ENCODE results near the gene SIRT2.
"Not testable (repeated sequence)": the region's sequence is repeated elsewhere in the genome, so short reads cannot be mapped to it uniquely, and the experiment has no call there.

SIRT2 gene

DNA sequence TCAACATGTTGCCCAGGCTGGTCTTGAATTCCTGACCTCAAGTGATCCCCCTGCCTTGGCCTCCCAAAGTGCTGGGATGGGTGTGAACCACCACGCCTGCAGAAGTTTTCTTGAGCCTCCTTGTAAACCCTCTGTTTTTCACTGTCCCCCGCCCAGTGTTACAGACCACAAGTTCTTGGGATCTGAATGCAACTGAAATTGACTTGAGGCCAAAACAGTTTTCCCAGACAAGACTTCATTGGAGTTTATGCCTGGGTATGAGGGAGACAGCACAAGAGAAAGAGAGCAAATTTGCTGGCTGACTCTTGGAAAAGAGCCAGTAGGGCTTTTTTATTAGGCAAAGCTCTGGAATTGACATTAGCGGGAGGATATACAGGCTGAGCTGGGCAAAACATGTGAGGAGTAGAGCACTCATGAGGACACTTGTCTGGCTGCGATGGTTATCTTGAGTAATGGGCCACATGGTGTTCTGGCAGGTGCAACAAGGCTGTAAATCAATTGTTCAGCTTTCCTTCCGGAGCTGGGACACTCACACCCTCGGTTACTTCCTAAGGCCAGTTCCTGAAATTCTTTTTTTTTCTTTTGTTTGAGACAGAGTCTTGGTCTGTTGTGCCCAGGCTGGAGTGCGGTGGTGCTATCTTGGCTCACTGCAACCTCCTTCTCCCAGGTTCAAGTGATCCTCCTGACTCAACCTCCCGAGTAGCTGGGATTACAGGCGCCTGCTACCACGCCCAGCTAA, 36.9 kb downstream of the SIRT2 start:
- peak; percentile 94 for DNase-seq

DNA sequence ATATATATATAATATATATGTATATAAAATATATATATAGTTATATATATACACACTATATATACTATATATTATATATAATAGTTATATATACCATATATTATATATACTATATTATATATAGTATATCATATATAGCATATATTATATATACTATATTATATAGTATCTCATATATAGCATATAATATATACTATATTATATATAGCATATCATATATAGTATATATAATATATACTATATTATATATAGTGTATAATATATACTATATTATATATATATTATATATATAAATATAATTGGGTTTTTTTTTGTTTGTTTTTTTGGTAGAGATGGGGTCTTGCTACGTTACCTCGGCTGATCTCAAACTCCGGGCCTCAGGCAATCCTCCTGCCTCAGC, 38.0 kb downstream of the SIRT2 start:
- no peak for DNase-seq

DNA sequence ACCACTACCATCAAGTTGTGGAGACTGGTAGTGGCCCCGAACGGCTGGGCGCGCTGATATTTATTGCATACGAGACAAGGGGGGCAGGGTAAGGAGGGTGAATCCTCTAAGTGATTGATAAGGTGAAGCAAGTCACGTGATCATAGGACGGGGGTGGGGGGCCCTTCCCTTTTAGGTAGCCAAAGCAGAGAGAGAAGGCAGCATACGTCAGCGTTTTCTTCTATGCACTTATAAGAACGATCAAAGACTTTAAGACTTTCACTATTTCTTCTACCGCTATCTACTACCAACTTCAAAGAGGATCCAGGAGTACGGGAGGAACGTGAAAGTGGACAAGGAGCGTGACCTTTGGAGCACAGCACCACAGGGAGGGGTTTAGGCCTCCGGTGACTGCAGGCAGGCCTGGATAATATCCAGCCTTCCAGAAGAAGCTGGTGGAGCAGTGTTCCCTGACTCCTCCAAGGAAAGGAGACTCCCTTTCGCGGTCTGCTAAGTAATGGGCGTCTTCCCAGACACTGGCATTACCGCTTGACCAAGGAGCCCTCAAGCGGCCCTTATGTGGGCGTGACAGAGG, 39.7 kb downstream of the SIRT2 start:
- DNase-seq: not testable (repeated sequence)

DNA sequence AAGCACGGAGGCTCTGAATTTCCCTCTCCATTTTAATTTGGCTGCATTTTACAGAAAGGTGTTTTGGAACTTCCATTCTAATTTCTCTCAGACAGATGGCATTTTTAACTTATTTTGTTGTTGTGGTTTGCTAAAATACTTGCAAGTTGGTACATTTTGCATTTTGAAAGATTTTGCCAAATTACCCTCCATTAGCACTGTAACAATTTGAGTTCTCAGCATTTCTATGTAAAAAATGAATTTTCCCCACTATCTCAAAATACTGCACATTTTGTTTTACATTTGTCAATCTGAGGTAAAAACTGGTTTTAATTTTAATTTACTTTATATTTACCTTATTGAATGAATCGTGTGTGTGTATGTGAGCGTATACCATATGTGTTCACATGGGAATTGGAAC, 42.6 kb downstream of the SIRT2 start:
- DNase-seq: no peak

DNA sequence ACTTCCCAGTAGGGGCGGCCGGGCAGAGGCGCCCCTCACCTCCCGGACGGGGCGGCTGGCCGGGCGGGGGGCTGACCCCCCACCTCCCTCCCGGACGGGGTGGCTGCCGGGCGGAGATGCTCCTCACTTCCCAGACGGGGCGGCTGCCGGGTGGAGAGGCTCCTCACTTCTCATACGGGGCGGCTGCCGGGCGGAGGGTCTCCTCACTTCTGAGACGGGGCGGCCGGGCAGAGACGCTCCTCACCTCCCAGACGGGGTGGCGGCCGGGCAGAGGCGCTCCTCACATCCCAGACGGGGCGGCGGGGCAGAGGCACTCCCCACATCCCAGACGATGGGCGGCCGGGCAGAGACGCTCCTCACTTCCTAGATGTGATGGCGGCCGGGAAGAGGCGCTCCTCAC, 43.7 kb downstream of the SIRT2 start:
- DNase-seq: not testable (repeated sequence)

DNA sequence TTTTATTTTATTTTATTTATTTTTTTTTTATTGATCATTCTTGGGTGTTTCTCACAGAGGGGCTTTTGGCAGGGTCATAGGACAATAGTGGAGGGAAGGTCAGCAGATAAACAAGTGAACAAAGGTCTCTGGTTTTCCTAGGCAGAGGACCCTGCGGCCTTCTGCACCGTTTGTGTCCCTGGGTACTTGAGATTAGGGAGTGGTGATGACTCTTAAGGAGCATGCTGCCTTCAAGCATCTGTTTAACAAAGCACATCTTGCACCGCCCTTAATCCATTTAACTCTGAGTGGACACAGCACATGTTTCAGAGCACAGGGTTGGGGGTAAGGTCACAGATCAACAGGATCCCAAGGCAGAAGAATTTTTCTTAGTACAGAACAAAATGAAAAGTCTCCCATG, 44.5 kb downstream of the SIRT2 start:
- not testable (repeated sequence) for DNase-seq

DNA sequence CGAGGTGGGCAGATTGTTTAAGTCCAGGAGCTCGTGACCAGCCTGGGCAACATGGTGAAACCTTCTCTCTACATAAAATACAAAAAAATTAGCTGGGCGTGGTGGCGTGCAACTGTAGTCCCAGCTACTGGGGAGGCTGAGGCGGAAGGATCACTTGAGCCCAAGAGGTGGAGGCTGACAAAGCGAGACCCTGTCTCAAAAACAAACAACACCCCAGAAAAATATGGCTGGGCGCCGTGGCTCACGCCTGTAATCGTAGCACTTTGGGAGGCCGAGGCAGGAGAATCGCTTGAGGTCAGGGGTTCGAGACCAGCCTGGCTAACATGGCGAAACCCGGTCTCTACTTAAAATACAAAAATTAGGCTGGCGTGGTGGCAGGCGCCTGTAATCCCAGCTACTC, 46.2 kb downstream of the SIRT2 start:
- DNase-seq: no peak

DNA sequence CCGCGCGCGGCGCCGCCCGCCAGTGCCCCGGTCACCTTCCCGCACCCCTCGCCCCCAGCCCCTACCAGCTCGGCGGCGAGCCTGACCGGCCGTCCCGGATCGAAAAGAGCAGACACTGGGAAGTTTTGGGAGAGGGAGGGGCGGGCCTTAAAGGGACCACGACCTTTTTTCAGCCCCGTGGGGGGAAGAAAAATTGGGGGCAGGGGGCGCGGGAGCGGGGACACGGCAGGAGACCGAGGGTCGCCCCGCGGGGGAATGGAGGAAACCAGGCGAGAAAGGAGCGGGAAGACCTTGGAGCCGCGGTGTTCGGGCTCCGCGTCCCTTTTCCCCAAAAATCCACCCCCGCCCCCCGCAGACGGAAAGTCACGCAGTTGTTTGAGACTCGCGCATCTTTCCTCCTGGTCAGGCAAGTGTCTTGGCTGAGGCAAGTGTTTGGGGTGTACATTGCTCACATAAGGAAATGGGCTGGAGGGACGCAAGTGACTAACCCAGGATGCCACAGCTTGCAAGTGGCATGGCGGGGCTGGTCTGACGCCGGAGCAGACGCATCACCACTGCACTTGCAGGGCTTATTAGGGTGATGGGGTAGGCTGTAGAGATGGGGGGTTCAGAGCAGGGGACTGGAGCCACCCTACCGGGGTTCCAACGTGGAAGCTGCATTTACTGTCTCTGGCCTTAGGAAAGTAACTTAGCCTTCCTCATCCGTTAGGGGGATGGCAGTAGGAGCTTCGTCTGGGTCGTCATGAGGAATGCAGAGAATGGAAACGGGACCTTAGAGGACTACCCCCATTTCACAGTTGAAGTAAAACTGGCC, 47.0 kb downstream of the SIRT2 start:
- DNase-seq: peak; percentile 20

DNA sequence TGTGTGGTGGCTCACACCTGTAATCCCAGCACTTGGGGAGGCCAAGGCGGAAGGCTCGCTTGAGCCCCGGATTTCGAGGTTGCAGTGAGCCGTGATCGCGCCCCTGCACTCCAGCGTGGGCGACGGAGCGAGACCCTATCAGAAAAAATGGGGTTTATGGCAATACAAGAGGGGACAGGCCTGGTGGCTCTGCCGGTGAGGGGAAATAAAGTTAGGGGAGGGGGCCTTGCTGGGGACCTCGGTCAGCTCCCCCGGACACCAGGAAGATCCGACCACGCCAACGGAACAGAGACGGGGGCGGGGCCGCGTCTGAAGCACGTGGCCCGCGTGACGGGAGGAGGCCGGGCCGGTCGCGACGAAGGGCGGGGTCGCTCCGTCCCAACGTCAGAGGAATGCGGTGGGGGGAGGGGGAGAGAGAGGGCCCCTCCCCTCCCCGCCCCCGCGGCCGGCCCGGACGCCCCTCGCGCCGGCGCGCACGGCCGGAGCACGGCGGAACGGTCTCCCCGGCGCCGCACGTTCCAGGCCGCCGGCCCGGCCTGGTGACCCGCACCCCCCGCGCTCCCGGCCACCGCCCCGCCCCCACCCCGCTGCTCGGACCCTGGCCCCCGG, 47.7 kb downstream of the SIRT2 start:
- DNase-seq: peak; percentile 81

DNA sequence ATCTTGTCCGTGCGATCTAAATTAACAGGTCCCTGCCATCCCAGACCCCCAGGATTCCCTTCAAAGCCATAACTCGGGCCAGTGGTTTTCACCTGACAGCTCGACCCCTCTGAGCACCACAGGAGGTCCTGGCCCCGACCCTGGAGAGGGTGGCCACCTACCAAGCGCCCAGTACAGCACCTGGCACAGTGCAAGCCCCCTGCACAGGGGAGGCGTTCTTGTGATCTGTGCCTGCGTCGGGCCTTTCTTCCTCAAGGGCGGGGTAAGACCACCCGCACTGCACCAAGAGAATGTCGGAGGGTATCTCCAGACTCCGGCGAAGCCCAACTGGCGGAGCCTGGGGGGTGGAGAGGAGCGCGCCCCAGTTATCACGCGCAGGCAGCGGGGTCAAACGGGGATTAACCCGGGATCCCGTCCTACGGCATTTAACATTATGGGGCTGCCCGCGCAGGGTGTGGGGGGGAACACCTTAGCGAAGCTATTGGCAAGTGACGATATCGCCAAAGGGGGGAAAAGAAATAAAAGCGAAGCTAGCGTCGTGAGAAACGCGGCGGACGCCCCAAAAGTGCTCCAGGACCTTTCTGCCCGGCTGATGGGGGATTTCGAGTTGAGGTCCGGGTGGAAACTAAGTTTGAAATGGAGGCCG, 48.3 kb downstream of the SIRT2 start:
- no peak for DNase-seq

DNA sequence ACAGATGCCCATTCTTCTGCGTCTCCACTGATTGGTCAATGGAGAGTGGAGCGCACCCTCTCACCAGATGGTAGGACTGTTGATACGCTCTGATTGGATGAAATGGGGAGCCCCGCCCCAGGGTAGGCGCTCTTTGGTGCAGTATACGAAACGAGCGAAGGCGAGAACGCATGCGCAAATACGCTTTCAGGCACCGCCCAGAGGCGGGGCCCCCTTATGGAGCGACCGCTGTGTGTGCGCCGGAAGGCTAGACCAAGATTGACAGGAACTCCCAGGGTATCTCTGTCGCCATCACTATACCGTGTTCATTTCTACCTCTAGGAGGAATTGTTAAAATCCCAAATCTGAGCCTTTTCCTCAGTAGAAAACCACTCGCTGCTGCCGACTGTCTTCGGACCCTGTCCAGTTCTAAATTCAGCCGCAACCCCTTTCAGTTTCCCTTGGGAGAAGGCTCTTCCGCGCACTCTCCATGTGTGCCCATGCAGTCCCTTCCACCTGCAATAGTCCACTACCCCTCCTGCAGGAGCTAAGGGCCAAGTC, 48.9 kb downstream of the SIRT2 start:
- peak; percentile 82 for DNase-seq

DNA sequence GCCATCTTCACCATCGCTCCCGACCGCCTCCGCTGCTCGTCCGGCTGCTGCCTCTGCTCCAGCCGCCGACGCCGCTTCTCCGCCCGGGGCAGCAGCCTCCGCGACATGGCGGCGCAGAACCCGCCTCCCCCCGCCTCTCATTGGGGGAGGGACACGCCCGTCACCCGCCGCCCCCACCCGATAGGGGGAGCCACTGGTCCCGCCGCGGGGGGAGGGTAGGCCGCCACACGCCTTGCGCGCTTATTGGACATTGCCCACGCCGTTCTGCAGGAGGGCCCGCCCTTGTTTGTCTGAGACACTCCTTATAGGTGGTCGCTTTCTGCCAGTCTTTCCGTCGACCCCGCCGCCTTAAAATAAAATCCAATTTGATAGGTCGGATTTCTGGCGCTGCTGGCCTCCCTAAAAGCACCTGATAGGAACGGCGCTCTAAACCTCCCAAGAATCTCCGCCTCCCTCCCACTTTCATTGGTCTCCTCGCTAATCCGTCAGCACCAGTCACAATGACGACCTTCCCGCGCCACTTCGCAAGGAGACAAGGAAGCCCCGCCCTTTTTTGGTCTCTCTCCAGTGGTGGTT, 49.5 kb downstream of the SIRT2 start, which contains the start of gene HNRNPL:
Gene HNRNPL (minus strand): TSS at position 127 of the 576 bp plus-strand sequence. CDS start 20 bp downstream, at position 107.
- peak; percentile 99 for DNase-seq

DNA sequence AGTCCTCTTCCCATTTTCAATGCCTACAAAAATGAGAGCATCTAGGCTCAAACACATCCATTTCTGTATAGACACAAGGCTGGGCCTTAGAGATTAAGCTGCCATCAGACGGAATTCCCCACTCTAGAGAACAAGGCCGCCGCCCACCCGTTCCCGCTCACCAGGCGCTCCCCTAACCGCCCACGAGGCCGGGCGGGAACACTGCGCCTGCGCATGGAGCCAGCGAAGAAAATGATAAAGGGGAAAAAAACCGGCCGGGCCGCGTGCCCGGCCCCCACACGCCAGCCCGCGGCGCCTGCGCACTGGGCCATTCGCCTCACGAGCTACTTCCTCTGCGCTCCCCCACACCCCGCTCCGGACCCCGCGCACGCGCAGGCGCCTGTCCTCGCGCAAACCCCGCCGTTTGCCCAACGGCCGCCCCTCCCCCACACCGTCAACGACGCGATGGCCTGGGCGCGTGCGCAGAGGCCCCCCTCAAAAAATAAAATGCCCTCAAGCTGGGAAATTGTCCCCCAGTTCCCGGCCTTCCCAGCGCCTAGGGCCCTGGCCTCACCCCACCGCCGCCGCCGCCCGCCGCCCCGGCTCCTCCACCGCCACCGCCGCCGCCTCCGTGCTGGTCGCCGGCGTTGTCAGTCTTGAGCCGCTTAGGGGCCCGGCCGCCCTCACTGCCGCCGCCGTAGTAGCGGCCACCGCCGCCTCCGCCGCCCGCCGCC, 50.1 kb downstream of the SIRT2 start:
- peak; percentile 90 for DNase-seq

DNA sequence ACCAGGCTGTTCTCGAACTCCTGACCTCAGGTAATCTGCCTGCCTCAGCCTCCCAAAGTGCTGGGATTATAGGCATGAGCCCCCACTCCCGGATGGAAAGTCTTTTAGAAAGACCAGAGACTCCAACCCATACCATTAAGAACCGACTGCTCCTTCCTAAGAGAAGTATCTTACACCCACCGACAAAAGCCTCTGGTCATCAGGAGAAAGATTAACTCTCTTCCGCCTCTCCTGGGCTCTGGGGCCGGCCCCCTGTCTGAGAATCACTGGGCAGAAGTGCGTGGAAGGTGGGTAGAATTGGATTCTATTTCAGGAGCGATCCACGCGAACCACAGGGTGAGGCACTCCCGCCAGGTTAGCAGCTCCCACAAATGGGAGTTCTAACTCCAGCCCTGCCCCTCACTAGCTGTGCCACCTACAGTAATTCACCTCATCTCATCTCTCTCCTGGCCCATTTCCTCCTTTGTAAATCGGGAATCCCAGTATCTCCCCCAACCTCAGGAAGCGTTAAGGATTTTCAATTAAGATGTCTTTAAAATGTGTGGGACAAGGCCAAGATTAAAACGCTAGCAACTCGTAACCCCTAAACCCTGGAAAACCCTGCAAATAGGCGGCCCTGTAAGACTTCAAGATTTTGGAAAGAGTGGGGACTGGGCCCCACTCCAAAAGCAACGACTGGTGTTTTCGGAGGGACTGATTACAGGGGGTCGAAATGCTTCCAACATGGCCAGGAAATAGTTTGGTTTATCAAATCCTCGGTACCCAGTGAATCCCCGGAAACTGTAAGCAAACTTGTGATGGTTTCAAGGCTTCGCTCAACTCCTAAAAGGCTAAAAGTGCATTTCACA, 50.9 kb downstream of the SIRT2 start:
- DNase-seq: no peak

DNA sequence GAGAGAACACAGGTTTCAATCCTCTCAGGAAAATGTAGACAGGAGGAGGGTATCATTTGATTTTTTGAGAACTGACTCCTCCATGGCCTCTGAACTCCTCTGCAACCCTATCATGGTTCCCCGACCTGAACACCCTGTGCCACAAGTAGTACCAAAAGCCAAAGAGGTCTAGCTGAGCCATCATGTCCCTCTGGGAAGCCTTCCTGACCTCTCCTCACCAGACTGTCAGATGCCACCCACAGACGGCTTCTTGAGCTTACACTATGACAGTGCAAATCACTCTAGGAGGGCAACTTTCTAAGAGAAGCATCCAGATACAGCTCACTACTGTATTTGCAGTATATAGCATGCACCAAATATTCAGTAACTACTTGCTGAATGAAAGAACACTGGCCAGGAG, 53.3 kb downstream of the SIRT2 start:
- no peak for DNase-seq

DNA sequence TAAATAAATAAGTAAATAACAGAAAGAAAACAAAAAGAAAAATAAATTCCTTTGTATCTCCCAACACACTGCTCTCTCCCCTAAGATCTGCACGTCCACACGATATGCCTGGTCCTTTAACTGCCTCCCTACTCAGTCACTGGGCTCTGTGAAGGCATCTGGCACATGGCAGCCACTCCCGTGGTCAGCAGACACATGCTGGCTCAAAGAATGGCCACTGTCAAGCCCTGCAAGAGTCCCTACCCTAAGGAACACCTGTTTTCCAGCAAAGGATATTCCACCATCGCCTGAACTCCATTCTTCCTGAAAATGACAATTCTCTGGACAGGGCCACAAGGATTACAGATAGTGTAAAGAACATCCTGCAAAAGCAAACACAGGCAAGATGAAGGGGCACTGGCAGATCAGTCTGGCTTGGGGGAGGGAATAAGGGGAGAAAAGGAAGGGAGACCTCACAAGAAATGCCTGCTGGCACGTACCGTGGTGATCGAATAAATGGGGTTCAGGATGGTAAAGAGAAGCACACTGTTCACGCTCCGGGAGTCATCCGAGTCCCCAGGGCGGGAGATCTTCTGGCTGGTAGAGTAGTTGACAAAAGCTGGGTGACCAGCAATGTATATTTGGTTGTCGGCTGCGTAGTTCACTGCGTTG, 53.9 kb downstream of the SIRT2 start:
- DNase-seq: no peak

DNA sequence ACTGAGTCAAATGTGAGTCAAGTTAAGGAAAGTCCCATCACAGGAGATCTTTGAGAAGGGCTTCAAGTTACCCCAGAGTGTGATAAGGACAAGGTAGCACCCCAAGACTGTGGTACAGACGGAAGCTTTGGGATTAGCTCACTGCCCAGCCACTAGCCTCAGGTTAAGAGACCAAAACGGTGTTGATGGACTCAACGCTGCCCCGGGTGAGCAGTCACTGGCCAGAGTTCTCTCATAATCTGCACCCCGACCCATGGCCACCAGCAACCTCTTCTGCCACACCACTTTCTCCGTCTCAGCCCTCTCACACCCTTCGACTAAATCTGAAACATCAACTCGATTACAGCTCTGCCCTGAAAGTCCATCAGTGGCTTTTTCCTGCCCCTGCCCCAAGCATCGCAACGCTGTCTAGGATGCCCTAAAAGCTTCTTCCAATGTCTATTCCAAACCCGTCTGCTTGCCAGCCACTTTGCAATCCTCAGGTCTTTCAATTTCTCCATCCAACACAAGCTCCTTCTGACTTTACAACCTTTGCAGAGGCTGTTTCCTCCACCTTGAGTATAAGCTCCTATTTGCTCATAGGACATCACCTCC, 55.2 kb downstream of the SIRT2 start:
- no peak for DNase-seq

DNA sequence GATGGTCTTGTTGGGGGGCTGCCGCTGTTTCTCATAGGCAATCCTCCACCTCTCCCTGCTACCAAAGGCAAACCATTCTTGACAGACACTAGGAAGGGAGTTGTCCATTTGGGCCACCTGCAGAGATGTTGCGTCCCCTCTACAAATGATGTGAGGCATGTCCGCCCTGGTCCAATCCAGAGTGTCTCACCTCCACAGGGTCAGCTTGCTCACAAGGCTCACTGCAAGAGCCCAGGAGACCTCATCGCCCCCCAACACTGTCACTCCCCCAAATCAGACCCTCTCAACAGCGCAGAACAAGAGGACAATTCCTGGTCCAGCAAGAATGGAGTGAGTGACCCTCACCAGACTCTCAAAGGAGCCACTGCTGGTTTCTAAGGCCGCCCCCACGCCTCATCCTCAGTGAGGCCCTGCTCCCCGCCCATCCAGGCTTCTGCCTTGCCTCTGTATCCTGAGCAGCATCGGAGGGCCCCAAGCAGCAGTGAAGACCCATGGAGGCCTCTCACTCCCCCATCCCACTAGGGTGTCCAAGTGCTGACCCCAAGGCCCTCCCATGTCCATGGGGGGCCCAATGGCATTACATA, 56.2 kb downstream of the SIRT2 start:
- no peak for DNase-seq
